ENCODE data around the gene RARRES2. TPM values are rescaled to one million over a fixed set of nuclear protein-coding genes. Genes with fewer than 3 reads are reported as not detected.

The RARRES2 gene
- total and polyA plus RNA-seq, 5 experiments from 2014 or later = 0.29 TPM; not detected in 4

DNA sequence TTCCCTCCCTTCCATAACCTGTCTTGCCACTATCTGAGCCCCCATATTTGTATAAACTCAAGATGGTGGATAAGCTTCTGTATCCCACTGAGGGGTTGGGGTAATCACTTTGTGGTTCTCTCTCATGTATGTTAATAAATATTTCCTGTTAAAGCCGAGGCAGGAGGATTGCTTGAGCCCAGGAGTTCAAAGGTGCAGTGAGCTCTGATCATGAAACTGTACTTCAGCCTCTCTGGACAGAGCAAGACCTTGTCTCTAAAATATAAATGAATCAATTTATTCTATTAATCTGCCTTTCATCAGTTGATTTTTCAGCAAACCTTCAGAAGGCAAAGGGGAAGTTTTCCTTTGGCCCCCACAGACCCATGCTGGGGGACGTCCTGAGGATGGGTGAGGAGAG lies 1.8 kb upstream of the RARRES2 start:
- peaks cover 4 to 41% (median 25%) of the 10 kb centered on the region in 5 donors for H3K27me3 Mint-ChIP-seq
- H3K9me3 Mint-ChIP-seq = peaks cover 0 to 14% (median 4%) of the 10 kb centered on the region in 9 donors
- ATAC-seq (no peak), DNase-seq (no peak)
- H3K4me3 Mint-ChIP-seq = no peak overlapping the region
- peaks cover 7 to 27% (median 14%) of the 10 kb centered on the region in 4 donors for H3K4me1 Mint-ChIP-seq
- peaks cover 11 to 13% (median 12%) of the 10 kb centered on the region in 3 donors for H3K36me3 Mint-ChIP-seq
- H3K27ac Mint-ChIP-seq = peak overlapping the region in 1 of 10 donors; percentile 40
- POLR2A ChIA-PET = no interaction called here

DNA sequence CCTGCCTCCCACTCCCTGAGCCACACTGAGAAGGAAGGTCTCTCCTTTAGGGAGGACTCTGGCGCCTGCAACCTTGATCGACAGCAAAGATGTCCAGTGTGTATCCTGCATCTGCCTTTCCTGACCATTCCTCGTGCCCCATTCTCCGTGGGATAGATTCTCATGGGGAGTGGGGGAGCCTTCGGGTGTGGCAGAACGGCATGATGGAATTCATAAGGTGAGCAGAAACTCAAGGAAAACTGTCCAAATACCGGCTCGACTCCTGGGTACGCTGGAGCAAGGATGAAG lies 636 bp upstream of the RARRES2 start:
- peaks cover 7 to 33% (median 15%) of the 10 kb centered on the region in 4 donors for H3K4me1 Mint-ChIP-seq
- peaks cover 0 to 14% (median 4%) of the 10 kb centered on the region in 9 donors for H3K9me3 Mint-ChIP-seq
- H3K27ac Mint-ChIP-seq = peak overlapping the region in 2 of 10 donors; percentile 24 to 65
- H3K36me3 Mint-ChIP-seq = peaks cover 12 to 19% (median 19%) of the 10 kb centered on the region in 3 donors
- DNase-seq = no peak
- H3K27me3 Mint-ChIP-seq = peaks cover 4 to 41% (median 25%) of the 10 kb centered on the region in 5 donors
- no peak for ATAC-seq
- POLR2A ChIA-PET = no interaction called here
- H3K4me3 Mint-ChIP-seq = peak overlapping the region in 4 of 10 donors; percentile 42 to 60 (median 48)

DNA sequence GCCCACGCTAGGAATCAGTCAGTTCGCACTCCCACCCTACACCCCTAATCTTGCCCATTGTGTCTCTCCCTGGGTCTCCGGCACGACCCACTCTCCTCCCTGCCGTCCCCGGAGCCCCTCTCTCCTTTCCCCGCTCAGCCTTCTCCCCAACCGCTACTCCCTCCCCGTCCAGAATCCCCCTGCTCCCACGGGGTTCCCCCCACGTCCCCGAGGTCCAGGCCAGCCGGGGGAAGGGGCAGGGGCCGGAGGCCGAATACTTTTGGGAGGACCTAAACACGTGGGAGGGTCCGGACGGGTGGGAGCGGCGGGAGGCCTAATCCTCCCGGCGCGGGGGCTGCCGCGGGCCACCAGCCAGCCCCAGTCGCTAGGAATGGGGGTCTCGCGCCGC lies 560 bp downstream of the RARRES2 start:
- Mint-ChIP-seq H3K27ac (no peak overlapping the region), H3K9me3 (peaks cover 0 to 14% (median 4%) of the 10 kb centered on the region in 9 donors), H3K4me3 (peak overlapping the region in 5 of 10 donors; percentile 40 to 63 (median 58)), H3K27me3 (peaks cover 4 to 41% (median 25%) of the 10 kb centered on the region in 5 donors), H3K4me1 (peaks cover 7 to 33% (median 13%) of the 10 kb centered on the region in 4 donors), H3K36me3 (peaks cover 12 to 26% (median 19%) of the 10 kb centered on the region in 3 donors)
- DNase-seq (peak in 1 of 10 donors; percentile 38), ATAC-seq (peak; percentile 12 to 22)
- POLR2A ChIA-PET = interaction anchor here (1.3 kb wide), 1 partner anchor 19 kb away, joined by 3 read pairs; no protein-coding TSS in a partner anchor

DNA sequence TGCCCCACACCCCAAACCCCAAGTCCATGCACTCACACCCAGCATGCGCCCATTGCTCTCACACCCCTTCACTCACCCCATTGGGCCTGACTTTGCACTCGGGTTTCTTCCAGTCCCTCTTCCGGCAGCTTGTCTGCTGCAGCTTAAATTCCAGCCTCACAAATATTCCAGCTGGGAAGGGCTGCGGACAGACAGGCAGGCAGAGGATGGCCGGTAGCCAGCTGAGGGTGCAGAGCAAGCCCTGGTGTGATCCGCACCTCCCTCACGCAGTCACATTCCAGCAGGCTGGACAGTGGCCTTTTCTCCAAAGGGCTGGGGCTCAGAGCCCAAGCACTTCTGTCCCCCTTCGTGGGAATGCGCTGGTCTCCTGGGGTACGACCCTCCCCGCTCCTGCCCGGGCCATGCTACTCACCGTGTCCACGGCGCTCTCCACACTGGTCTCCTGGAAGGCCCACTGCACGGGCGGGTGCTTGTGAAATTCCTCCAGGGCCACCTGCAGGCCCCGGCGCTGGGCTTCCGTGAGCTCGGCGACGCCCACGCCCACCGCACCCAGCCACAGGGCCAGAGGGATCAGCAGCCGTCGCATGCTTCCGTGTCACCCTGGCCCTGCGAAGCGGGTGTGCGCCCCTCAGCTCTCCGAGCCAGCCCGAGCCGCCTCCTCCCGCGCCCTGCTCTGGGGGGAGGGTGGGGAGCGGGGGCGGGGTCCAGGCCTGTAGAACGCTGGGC lies 1.2 kb downstream of the RARRES2 start:
- peaks cover 7 to 33% (median 14%) of the 10 kb centered on the region in 4 donors for H3K4me1 Mint-ChIP-seq
- peaks cover 0 to 14% (median 4%) of the 10 kb centered on the region in 9 donors for H3K9me3 Mint-ChIP-seq
- peak overlapping the region in 4 of 10 donors; percentile 46 to 63 (median 50) for H3K4me3 Mint-ChIP-seq
- H3K27me3 Mint-ChIP-seq = peaks cover 4 to 41% (median 25%) of the 10 kb centered on the region in 5 donors
- peak overlapping the region in 1 of 10 donors; percentile 5 for H3K27ac Mint-ChIP-seq
- DNase-seq (peak in 3 of 10 donors; percentile 23 to 48 (median 26)), ATAC-seq (peak; percentile 71 to 88)
- POLR2A ChIA-PET = interaction anchor here (1.3 kb wide), 1 partner anchor 18 kb away, joined by 3 read pairs; no protein-coding TSS in a partner anchor
- peaks cover 12 to 27% (median 19%) of the 10 kb centered on the region in 3 donors for H3K36me3 Mint-ChIP-seq

DNA sequence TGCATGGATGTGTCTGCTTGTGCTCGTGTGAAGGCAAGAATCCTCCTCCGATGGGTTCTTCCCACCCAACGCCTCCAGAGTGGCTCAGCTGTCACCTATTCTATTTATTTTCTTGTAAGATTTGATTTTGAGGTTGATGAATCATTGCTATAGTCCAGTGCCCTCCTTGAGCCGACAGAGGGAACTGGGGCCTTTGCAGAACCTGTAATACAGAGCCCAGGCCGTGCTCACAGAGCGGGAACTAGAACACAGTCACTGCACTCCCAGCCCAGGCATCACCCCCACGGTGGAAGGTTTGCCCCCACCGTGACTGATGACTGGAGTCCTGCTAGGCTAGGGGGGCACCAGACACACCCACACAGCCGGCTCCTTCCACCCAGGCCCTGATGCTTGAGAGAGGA lies 2.0 kb downstream of the RARRES2 start:
- Mint-ChIP-seq H3K9me3 (peaks cover 0 to 11% (median 4%) of the 10 kb centered on the region in 9 donors), H3K27me3 (peaks cover 4 to 41% (median 25%) of the 10 kb centered on the region in 5 donors), H3K36me3 (peaks cover 12 to 27% (median 19%) of the 10 kb centered on the region in 3 donors), H3K4me1 (peaks cover 7 to 33% (median 15%) of the 10 kb centered on the region in 4 donors), H3K27ac (no peak overlapping the region), H3K4me3 (peak overlapping the region in 2 of 10 donors; percentile 19 to 41)
- POLR2A ChIA-PET = no interaction called here
- ATAC-seq (no peak), DNase-seq (peak in 1 of 10 donors; percentile 45)

DNA sequence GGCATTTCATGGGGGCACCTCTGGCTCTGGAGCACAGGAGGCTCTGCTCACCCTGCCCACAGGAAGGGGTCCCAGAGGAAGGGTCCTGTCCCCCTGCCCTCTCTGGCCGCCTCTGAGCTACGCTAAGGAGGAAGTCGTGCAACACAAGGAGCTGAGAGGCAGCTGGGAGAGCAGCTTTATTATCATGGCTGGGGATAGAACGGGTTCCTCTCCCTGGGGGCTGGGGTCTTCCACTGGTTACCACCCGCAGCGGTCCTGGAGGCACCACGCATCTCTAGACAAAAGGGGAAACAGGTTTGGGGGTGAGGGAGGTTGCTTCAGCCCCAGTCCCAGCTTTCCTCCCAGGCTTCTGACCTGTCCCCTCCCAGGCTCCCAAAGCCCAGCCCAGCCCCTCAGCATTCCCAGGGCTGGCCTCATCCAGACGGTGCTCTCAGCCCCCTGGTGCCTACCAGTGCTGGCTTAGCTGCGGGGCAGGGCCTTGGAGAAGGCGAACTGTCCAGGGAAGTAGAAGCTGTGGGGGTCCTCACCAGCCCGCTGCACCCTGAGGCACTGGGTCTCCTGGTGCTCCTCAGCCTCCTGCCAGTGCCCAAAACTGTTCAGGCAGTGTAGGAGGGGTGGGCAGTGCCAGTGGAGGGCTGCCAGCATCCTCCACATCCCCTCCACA lies 3.1 kb downstream of the RARRES2 start:
- ATAC-seq = no peak
- Mint-ChIP-seq H3K27me3 (peaks cover 4 to 37% (median 19%) of the 10 kb centered on the region in 5 donors), H3K4me3 (no peak overlapping the region), H3K4me1 (peaks cover 7 to 33% (median 15%) of the 10 kb centered on the region in 4 donors), H3K27ac (peak overlapping the region in 1 of 10 donors; percentile 34), H3K9me3 (peaks cover 0 to 3% (median 0%) of the 10 kb centered on the region in 9 donors), H3K36me3 (peaks cover 4 to 27% (median 14%) of the 10 kb centered on the region in 3 donors)
- no peak for DNase-seq
- POLR2A ChIA-PET = interaction anchor here (1.1 kb wide), 1 partner anchor 15 kb away, joined by 3 read pairs; the partner anchor contains the start of genes ACTR3C and LRRC61

DNA sequence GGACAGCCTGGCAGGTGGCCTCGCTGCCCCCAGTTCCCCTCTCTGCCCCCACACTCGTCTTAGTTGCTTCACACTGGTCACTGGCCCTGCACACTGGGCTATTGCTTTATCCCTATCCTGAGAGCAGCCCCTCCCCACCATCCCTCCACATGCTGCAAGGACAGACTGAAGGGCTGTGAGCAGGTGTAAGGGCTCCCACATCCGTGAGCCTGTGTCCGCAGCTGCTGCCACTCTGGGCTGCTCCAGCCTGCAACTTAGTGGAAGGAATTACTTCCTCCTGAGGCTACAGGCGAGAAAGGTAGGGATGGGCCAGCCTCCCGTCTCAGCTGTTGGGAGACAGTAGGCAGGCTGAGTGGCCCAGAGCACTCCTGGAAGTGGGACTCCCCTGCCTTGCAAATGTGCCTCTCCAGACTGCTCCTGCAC lies 3.8 kb downstream of the RARRES2 start:
- POLR2A ChIA-PET = interaction anchor here (1.1 kb wide), 1 partner anchor 15 kb away, joined by 3 read pairs; the partner anchor contains the start of genes ACTR3C and LRRC61
- peaks cover 4 to 31% (median 12%) of the 10 kb centered on the region in 5 donors for H3K27me3 Mint-ChIP-seq
- H3K36me3 Mint-ChIP-seq = peaks cover 0 to 27% (median 10%) of the 10 kb centered on the region in 3 donors
- ATAC-seq (no peak), DNase-seq (no peak)
- H3K9me3 Mint-ChIP-seq = no peaks in the 10 kb centered on the region
- H3K4me1 Mint-ChIP-seq = peaks cover 7 to 33% (median 16%) of the 10 kb centered on the region in 4 donors
- no peak overlapping the region for H3K27ac Mint-ChIP-seq
- peak overlapping the region in 1 of 10 donors; percentile 18 for H3K4me3 Mint-ChIP-seq

DNA sequence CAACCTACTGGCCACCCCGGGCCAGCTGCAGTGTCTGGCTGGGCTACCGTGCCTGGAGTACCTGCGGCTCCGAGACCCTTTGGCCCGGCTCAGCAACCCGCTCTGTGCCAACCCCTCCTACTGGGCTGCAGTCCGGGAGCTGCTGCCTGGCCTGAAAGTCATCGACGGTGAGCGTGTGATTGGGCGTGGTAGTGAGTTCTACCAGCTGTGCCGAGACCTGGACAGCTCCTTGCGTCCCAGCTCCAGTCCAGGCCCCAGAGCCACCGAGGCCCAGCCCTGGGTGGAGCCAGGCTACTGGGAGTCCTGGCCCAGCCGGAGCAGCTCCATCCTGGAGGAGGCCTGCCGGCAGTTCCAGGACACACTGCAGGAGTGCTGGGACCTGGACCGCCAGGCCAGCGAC lies 4.2 kb downstream of the RARRES2 start:
- H3K4me1 Mint-ChIP-seq = peaks cover 7 to 31% (median 16%) of the 10 kb centered on the region in 4 donors
- H3K4me3 Mint-ChIP-seq = no peak overlapping the region
- H3K9me3 Mint-ChIP-seq = no peaks in the 10 kb centered on the region
- no peak for DNase-seq
- peaks cover 0 to 27% (median 9%) of the 10 kb centered on the region in 3 donors for H3K36me3 Mint-ChIP-seq
- no peak for ATAC-seq
- POLR2A ChIA-PET = interaction anchor here (1.1 kb wide), 1 partner anchor 14 kb away, joined by 3 read pairs; the partner anchor contains the start of genes ACTR3C and LRRC61
- no peak overlapping the region for H3K27ac Mint-ChIP-seq
- H3K27me3 Mint-ChIP-seq = peaks cover 2 to 26% (median 10%) of the 10 kb centered on the region in 5 donors

DNA sequence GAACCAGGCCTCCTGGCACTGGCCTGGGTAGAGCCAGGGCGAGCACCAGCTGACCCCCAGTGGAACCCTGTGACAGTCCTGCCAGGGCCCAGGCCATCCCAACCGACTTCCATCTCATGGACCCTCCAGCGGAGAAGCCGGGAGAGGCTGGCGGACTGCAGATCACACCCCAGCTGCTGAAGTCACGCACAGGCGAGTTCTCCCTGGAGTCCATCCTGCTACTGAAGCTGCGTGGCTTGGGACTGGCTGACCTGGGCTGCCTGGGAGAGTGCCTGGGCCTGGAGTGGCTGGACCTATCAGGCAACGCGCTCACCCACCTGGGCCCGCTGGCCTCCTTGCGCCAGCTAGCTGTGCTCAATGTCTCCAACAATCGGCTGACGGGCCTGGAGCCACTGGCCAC lies 4.7 kb downstream of the RARRES2 start:
- Mint-ChIP-seq H3K27me3 (peaks cover 0 to 22% (median 7%) of the 10 kb centered on the region in 5 donors), H3K27ac (no peak overlapping the region), H3K36me3 (peaks cover 0 to 27% (median 5%) of the 10 kb centered on the region in 3 donors), H3K4me3 (no peak overlapping the region), H3K9me3 (no peaks in the 10 kb centered on the region), H3K4me1 (peaks cover 7 to 27% (median 13%) of the 10 kb centered on the region in 4 donors)
- no peak for ATAC-seq
- DNase-seq = no peak
- POLR2A ChIA-PET = no interaction called here

DNA sequence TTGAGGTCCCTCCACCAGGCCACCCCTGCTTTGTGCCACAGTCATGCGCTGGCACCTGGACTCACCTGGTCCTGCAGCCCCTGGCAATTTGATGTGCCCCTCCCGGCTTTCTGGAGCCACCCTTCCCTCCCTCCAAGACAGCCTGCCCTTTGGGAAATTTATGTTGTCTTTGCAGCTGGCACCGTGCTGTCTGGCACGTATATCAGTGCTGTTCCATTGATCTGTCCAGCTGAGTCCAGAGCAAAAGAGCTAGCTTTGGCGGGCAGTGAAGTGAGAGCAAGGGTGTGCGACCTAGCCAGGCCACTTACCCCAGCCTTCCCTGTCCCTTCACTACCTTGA lies 5.7 kb downstream of the RARRES2 start:
- ATAC-seq (no peak), DNase-seq (no peak)
- POLR2A ChIA-PET = no interaction called here
- peaks cover 0 to 32% (median 8%) of the 10 kb centered on the region in 3 donors for H3K36me3 Mint-ChIP-seq
- peak overlapping the region in 2 of 10 donors; percentile 15 to 35 for H3K27ac Mint-ChIP-seq
- H3K9me3 Mint-ChIP-seq = no peaks in the 10 kb centered on the region
- H3K4me1 Mint-ChIP-seq = peaks cover 5 to 32% (median 13%) of the 10 kb centered on the region in 4 donors
- H3K27me3 Mint-ChIP-seq = peaks cover 0 to 13% (median 5%) of the 10 kb centered on the region in 5 donors
- H3K4me3 Mint-ChIP-seq = no peak overlapping the region

DNA sequence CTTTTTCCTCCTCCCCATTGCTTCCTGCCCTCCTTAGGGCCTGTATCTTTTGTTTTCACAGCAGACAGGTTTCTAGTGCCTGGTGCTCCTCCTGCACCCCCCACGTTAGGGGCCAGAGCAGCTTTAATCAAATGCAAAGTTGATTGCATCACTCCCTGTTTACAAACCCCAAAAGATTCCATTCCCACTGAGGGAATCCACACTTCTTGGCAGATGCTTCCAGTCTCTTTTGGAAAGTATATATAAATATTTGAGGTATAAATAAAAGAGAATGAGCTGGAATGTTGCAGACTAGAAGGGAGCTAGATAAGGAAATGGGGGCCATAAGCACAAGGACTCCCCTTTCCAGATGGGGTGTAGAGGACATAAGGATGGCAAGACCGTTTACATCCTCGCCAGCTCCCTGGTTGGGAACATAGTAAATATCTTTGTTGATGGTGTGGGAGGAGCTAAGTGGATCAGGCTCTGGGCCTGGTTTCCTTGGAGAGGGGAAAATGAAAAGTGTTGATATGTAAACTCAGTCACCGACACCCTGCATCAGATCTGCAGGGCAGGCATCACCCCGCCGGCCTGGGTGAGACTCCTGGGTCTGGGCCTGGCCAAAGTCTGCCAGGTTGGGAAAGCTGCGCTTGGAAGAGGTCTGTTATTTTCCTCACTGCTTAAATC lies 6.2 kb downstream of the RARRES2 start:
- Mint-ChIP-seq H3K27me3 (peaks cover 0 to 8% (median 4%) of the 10 kb centered on the region in 5 donors), H3K9me3 (no peaks in the 10 kb centered on the region), H3K27ac (peak overlapping the region in 1 of 10 donors; percentile 59), H3K4me3 (no peak overlapping the region), H3K36me3 (peaks cover 0 to 36% (median 8%) of the 10 kb centered on the region in 3 donors), H3K4me1 (peaks cover 4 to 29% (median 12%) of the 10 kb centered on the region in 4 donors)
- DNase-seq (no peak), ATAC-seq (no peak)
- POLR2A ChIA-PET = no interaction called here

DNA sequence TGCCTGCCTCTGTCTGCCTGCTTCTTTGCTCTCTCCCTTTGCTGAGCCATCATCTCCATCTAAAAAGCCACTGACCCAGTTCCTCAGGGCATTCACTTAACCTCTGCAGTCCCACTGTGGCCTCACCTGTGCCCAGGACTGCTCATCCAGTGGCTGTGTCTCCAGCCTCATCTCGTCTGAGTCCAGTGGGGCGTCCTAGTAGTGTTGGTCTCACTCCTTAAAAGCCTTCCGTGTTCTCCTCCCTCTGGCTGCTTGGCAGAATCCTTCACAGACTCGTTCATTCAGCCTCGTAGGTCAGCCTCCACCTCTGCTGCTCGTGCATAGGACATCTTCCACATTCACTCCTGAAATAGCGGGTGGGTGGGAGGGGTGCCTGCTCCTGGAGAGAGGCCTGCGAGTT lies 7.3 kb downstream of the RARRES2 start:
- peaks cover under 1 to 17% (median 7%) of the 10 kb centered on the region in 4 donors for H3K4me1 Mint-ChIP-seq
- no peak overlapping the region for H3K4me3 Mint-ChIP-seq
- peaks cover 1 to 41% (median 8%) of the 10 kb centered on the region in 3 donors for H3K36me3 Mint-ChIP-seq
- DNase-seq (no peak), ATAC-seq (no peak)
- no peaks in the 10 kb centered on the region for H3K9me3 Mint-ChIP-seq
- H3K27me3 Mint-ChIP-seq = no peaks in the 10 kb centered on the region
- peak overlapping the region in 1 of 10 donors; percentile 71 for H3K27ac Mint-ChIP-seq
- POLR2A ChIA-PET = no interaction called here
